K562 (cell line): ENCODE results near the gene MINK1. TPM values are rescaled to one million over a fixed set of nuclear protein-coding genes. Genes with fewer than 3 reads are reported as not detected.
A peak's percentile ranks its signal among the peaks of the same experiment; 100 is the strongest.

Experiments used
- CHD7 ChIP-seq: fragments of 200-600 bp; sonication (generic); IDR thresholded peaks from one replicate; pipeline ENCODE4 v1.6.1; 2012; ENCODE audit warnings: mild to moderate bottlenecking, low read depth, low read length, inconsistent platforms
- ETV6 ChIP-seq, 3 experiments: fragments of 150-350 bp in 1 of 3; sonication (generic) in 1 of 3; formaldehyde crosslinking in 1 of 3; IDR thresholded peaks; 2 replicates each; pipeline versions ENCODE4 v1.6.1 to v1.8.0; 2014 to 2022; ENCODE audit warnings: borderline replicate concordance in 2 of 3, low read depth in 2 of 3, antibody characterized with exemption in 1 of 3, low read length in 1 of 3, mild to moderate bottlenecking in 1 of 3, missing genetic modification reagents in 1 of 3
- ILF3 ChIP-seq: fragments of 450-650 bp; IDR thresholded peaks from 2 replicates; pipeline ENCODE4 v1.6.1; 2018; ENCODE audit warnings: antibody characterized with exemption, mild to moderate bottlenecking, moderate library complexity, borderline replicate concordance
- RFX1 ChIP-seq: fragments of 450-650 bp; IDR thresholded peaks from 2 replicates; pipeline ENCODE4 v1.6.1; 2016; ENCODE audit warnings: mild to moderate bottlenecking, moderate library complexity
- STAT5B ChIP-seq: fragments of 250-450 bp; sonication (Bioruptor Pico); IDR thresholded peaks from 2 replicates; pipeline ENCODE4 v1.8.0; 2021; ENCODE audit warnings: mild to moderate bottlenecking, inconsistent platforms
- ZFP30 ChIP-seq: fragments of 250-450 bp; sonication (Bioruptor Pico); IDR thresholded peaks from 2 replicates; pipeline ENCODE4 v1.8.0; 2022; ENCODE audit warnings: moderate library complexity, mild to moderate bottlenecking, inconsistent platforms, borderline replicate concordance
- ZNF282 ChIP-seq: sonication (generic); formaldehyde crosslinking; IDR thresholded peaks from 2 replicates; pipeline ENCODE4 v1.8.1; 2023; ENCODE audit warnings: missing genetic modification reagents
- polyA plus RNA-seq, 8 experiments: library from polyadenylated mRNA; depleted of rRNA in 4 of 8; stranded (reverse) in 5 of 8; unstranded in 3 of 8; fragments of >200 nt; fragmentation: Nextera tagmentation in 2 of 8; fragmentation: Illumina TruSeq in 1 of 8; extraction: Ambion mirVana in 2 of 8; extraction: Trizol in 1 of 8; gene quantifications; 2 replicates each; pipeline versions ENCODE4 v1.2.1 to v1.2.3, GENCODE V29; 2011 to 2014; ENCODE audit warnings: inconsistent platforms in 1 of 8, missing spikeins in 1 of 8
- total RNA-seq, 7 experiments: library from RNA; depleted of rRNA in 6 of 7; stranded (reverse); fragments of >200 nt in 6 of 7; fragmentation: Illumina TruSeq in 2 of 7; extraction: Trizol in 2 of 7; gene quantifications; 2 replicates each; pipeline versions ENCODE4 v1.2.1 to v1.2.3, GENCODE V29; 2011 to 2021; ENCODE audit warnings: low replicate concordance in 1 of 7
- TF ChIP-seq, protein P1 (sequence below): fragments of 450-650 bp; IDR thresholded peaks from 2 replicates; pipeline ENCODE4 v1.6.1; 2017; ENCODE audit warnings: mild to moderate bottlenecking, moderate library complexity
- TF ChIP-seq, protein P2 (sequence below): sonication (generic); formaldehyde crosslinking; IDR thresholded peaks from 2 replicates; pipeline ENCODE4 v1.8.0; 2022; ENCODE audit warnings: mild to moderate bottlenecking, missing genetic modification reagents

Gene MINK1
- total and polyA plus RNA-seq, 9 of the 15 experiments (the other 6 are each of a cell fraction or from before 2014, with no cell fraction given) = 0.11 to 54.2 (median 14.9) TPM

GRCh38 chr17:4833178-4833940 lies at the start of gene MINK1 (continued):
- TF ChIP-seq, protein P1, sequence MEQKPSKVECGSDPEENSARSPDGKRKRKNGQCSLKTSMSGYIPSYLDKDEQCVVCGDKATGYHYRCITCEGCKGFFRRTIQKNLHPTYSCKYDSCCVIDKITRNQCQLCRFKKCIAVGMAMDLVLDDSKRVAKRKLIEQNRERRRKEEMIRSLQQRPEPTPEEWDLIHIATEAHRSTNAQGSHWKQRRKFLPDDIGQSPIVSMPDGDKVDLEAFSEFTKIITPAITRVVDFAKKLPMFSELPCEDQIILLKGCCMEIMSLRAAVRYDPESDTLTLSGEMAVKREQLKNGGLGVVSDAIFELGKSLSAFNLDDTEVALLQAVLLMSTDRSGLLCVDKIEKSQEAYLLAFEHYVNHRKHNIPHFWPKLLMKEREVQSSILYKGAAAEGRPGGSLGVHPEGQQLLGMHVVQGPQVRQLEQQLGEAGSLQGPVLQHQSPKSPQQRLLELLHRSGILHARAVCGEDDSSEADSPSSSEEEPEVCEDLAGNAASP = no peak
- TF ChIP-seq STAT5B (CRISPR knock-in tag) (no peak), ETV6 (IDR thresholded peaks at IDR 0.05; ENCODE audit: borderline replicate concordance in 1 of 2, low read depth in 2 of 2, low read length in 1 of 2) (no peak), ETV6 (CRISPR knock-in tag; IDR thresholded peaks at IDR 0.05; ENCODE audit: borderline replicate concordance) (no peak), ILF3 (no peak), CHD7 (no peak), RFX1 (no peak), ZFP30 (CRISPR knock-in tag) (no peak), ZNF282 (no peak)
- TF ChIP-seq, protein P2, sequence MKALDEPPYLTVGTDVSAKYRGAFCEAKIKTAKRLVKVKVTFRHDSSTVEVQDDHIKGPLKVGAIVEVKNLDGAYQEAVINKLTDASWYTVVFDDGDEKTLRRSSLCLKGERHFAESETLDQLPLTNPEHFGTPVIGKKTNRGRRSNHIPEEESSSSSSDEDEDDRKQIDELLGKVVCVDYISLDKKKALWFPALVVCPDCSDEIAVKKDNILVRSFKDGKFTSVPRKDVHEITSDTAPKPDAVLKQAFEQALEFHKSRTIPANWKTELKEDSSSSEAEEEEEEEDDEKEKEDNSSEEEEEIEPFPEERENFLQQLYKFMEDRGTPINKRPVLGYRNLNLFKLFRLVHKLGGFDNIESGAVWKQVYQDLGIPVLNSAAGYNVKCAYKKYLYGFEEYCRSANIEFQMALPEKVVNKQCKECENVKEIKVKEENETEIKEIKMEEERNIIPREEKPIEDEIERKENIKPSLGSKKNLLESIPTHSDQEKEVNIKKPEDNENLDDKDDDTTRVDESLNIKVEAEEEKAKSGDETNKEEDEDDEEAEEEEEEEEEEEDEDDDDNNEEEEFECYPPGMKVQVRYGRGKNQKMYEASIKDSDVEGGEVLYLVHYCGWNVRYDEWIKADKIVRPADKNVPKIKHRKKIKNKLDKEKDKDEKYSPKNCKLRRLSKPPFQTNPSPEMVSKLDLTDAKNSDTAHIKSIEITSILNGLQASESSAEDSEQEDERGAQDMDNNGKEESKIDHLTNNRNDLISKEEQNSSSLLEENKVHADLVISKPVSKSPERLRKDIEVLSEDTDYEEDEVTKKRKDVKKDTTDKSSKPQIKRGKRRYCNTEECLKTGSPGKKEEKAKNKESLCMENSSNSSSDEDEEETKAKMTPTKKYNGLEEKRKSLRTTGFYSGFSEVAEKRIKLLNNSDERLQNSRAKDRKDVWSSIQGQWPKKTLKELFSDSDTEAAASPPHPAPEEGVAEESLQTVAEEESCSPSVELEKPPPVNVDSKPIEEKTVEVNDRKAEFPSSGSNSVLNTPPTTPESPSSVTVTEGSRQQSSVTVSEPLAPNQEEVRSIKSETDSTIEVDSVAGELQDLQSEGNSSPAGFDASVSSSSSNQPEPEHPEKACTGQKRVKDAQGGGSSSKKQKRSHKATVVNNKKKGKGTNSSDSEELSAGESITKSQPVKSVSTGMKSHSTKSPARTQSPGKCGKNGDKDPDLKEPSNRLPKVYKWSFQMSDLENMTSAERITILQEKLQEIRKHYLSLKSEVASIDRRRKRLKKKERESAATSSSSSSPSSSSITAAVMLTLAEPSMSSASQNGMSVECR = peak; percentile 23; the same call in 1 of the 2 replicates
